Kidney (tissue), 14 donors: Measurements from ENCODE around the gene BUD31. TPM values are rescaled to one million over a fixed set of nuclear protein-coding genes. Genes with fewer than 3 reads are reported as not detected.

ENCODE experiments used
- DNase-seq, 5 donors: peaks; one replicate each; pipeline ENCODE4 v3.0.0-alpha.2; 2013 to 2020
- FAIRE-seq: peaks from 2 replicates; lab custom pipeline; 2012; peaks lifted over from hg19 to GRCh38; lab: Jason Lieb, UNC
- H3K27ac ChIP-seq, 2 donors: one replicate each; pipeline ENCODE4 v1.7.0; 2013; ENCODE audit warnings: low read depth in 2 of 2, low read length in 2 of 2, inconsistent platforms in 1 of 2
- H3K27me3 ChIP-seq: one replicate; pipeline ENCODE4 v1.7.1; 2013; ENCODE audit warnings: low read length, inconsistent platforms; ENCODE audit not compliant: control insufficient read depth, insufficient read depth
- H3K36me3 ChIP-seq, 3 donors: one replicate each; pipeline versions ENCODE4 v1.7.0 to v1.7.1; 2013; ENCODE audit warnings: low read length in 3 of 3, control low read depth in 1 of 3, inconsistent platforms in 1 of 3; ENCODE audit not compliant: insufficient read depth in 3 of 3, control insufficient read depth in 2 of 3
- H3K4me1 ChIP-seq, 3 donors: one replicate each; pipeline versions ENCODE4 v1.7.0 to v1.7.1; 2013; ENCODE audit warnings: low read length in 3 of 3, inconsistent platforms in 1 of 3, low read depth in 1 of 3; ENCODE audit not compliant: control insufficient read depth in 2 of 3, insufficient read depth in 2 of 3
- H3K4me3 ChIP-seq, 3 donors: one replicate each; pipeline versions ENCODE4 v1.7.0 to v1.8.1; 2013; ENCODE audit warnings: low read length in 3 of 3, control low read depth in 1 of 3, inconsistent platforms in 1 of 3
- H3K9ac ChIP-seq, 3 donors: one replicate each; pipeline versions ENCODE4 v1.7.0 to v1.7.1; 2013; ENCODE audit warnings: low read length in 3 of 3, control low read depth in 1 of 3, inconsistent platforms in 1 of 3
- H3K9me3 ChIP-seq, 3 donors: one replicate each; pipeline versions ENCODE4 v1.7.0 to v1.7.1; 2013; ENCODE audit warnings: low read length in 3 of 3, control low read depth in 1 of 3, inconsistent platforms in 1 of 3; ENCODE audit not compliant: control insufficient read depth in 2 of 3, insufficient read depth in 1 of 3
- CTCF ChIP-seq: IDR thresholded peaks from 3 replicates; pipeline ENCODE4 v1.5.1; 2012; ENCODE audit warnings: mild to moderate bottlenecking, moderate library complexity, borderline replicate concordance; ENCODE audit not compliant: insufficient read depth; ENCODE audit errors: extremely low read depth
- intact Hi-C: fragments of 100-400 bp; cut with DNase I; formaldehyde crosslinking; loops from one replicate; pipeline ENCODE4 v1.11.1; 2022
- polyA plus RNA-seq: library from polyadenylated mRNA; stranded (reverse); fragments of 350-450 nt; fragmentation: Illumina TruSeq; extraction: RNeasy Lipid Tissue Mini Kit (QIAGEN cat#74804); gene quantifications from one replicate; pipeline ENCODE4 v1.2.3, GENCODE V29; 2014; ENCODE audit warnings: low read depth, low replicate concordance; ENCODE audit not compliant: insufficient read depth
- total RNA-seq: library from RNA; stranded (reverse); fragmentation: NEBNext Ultra II Directional; extraction: Animal tissue kit (Norgen Biotek cat#: 25700); gene quantifications from one replicate; pipeline ENCODE4 v1.2.1, GENCODE V29; 2021
- donor health status: control.
- donor health status: control.
- donor health status: control.
- donor health status: control.
- donor health status: control.
- donor health status: DM: yes; HTN: yes; CAD: no.
- donor health status: Normal renal cell carcinoma (clear cell type).

Gene BUD31
- total and polyA plus RNA-seq, 2 donors from 2014 or later: 79.0 to 141 TPM

- intact Hi-C loops: no loop called here
- H3K27me3 ChIP-seq: no peaks in the 10 kb centered on the region
- no peak for FAIRE-seq
- H3K4me1 ChIP-seq: peaks cover 0 to 28% (median 0%) of the 10 kb centered on the region in 3 donors
- peak in 2 of 5 donors; percentile 21 to 51 for DNase-seq
- H3K9me3 ChIP-seq: no peaks in the 10 kb centered on the region
- no peaks in the 10 kb centered on the region for H3K36me3 ChIP-seq
- TF ChIP-seq CTCF: no peak
- no peak overlapping the region for H3K4me3 ChIP-seq
- peak overlapping the region in 1 of 3 donors; percentile 19 for H3K9ac ChIP-seq
- H3K27ac ChIP-seq: peak overlapping the region; percentile 72 to 82
These were observed 28.5 kb upstream of the BUD31 start for GRCh38 chr7:99380032-99380822.

- Histone ChIP-seq H3K27ac (peak overlapping the region; percentile 41 to 60), H3K9me3 (no peaks in the 10 kb centered on the region), H3K9ac (no peak overlapping the region), H3K27me3 (no peaks in the 10 kb centered on the region), H3K36me3 (no peaks in the 10 kb centered on the region), H3K4me1 (peaks cover 0 to 27% (median 0%) of the 10 kb centered on the region in 3 donors), H3K4me3 (no peak overlapping the region)
- intact Hi-C loops: no loop called here
- peak in 1 of 5 donors; percentile 83 for DNase-seq
- TF ChIP-seq CTCF: no peak
- FAIRE-seq: no peak
These were observed 27.7 kb upstream of the BUD31 start for GRCh38 chr7:99380823-99381663.

GRCh38 chr7:99381664-99382075 is 27.1 kb upstream of the BUD31 start:
- no peak for DNase-seq
- Histone ChIP-seq H3K4me1 (peaks cover 0 to 25% (median 0%) of the 10 kb centered on the region in 3 donors), H3K27me3 (no peaks in the 10 kb centered on the region), H3K9ac (no peak overlapping the region), H3K36me3 (peaks cover 0 to 3% (median 0%) of the 10 kb centered on the region in 3 donors), H3K4me3 (no peak overlapping the region), H3K27ac (no peak overlapping the region), H3K9me3 (no peaks in the 10 kb centered on the region)
- no peak for FAIRE-seq
- TF ChIP-seq CTCF: no peak
- intact Hi-C loops: no loop called here
